ENCODE data around the gene MKX. TPM values are rescaled to one million over a fixed set of nuclear protein-coding genes. Genes with fewer than 3 reads are reported as not detected.
A peak's percentile ranks its signal among the peaks of the same experiment; 100 is the strongest.

The MKX gene
- total RNA-seq, 1 experiment from 2014 or later: 27.5 TPM

DNA sequence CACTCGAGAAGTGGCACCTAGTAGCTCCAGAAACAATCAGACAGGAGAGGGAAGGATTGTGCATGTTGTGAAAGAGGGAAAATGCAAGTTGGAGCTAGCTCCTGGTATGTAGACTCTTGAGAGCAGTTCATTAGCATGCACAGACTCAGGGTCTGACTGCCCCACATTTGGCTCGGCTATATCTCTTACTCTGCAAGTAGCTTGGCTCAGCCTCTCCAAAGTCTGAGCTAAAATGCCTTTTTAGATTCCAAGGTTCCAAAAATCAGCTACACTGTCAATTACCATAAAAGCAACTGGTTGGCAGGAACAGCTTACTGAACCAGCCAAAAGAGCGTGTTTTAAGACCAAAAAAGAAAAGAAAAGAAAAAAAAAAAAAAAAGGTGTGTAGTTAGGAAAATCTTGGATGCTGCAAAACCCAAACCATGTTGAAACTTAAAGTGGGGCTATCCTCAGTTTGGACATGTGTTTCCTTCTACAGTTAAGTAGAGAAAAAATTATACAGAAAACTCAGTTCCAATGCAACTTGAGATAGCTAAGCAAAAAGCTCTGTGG, 65.5 kb downstream of the MKX start:
- Histone ChIP-seq H3K4me2 (ENCODE audit: low read length) (no peak overlapping the region), H4K20me1 (ENCODE audit: insufficient read depth) (no peaks in the 10 kb centered on the region), H3K9me2 (ENCODE audit: insufficient read depth) (no peaks in the 10 kb centered on the region), H3K9ac (ENCODE audit: low read length) (no peak overlapping the region), H3K27me3 (ENCODE audit: insufficient read depth, low read length) (no peaks in the 10 kb centered on the region), H3K27ac (ENCODE audit: low read depth, low read length) (no peak overlapping the region), H3K4me1 (ENCODE audit: control insufficient read depth in 1 of 2, insufficient read depth in 2 of 2, low read length in 2 of 2) (no peaks in the 10 kb centered on the region), H3K36me3 (ENCODE audit: control insufficient read depth in 1 of 2, insufficient read depth in 2 of 2, low read length in 2 of 2) (no peaks in the 10 kb centered on the region), H2AFZ (ENCODE audit: low read depth, low read length, poor library complexity, severe bottlenecking) (peak overlapping the region; percentile 65), H3K9me3 (ENCODE audit: control insufficient read depth in 1 of 2, insufficient read depth in 1 of 2, low read depth in 1 of 2, low read length in 2 of 2) (no peaks in the 10 kb centered on the region), H3K4me3 (replicated peaks in 1 of 2; ENCODE audit: low read depth in 1 of 2, low read length in 2 of 2) (no peak overlapping the region), H3K79me2 (ENCODE audit: insufficient read depth, low read length) (no peaks in the 10 kb centered on the region)
- ChIA-PET RAD21 (ENCODE audit: low non-redundant PET in 1 of 2, low total read pairs in 2 of 2, uncharacterized antibody in 2 of 2, unreplicated experiment in 2 of 2) (interaction anchor here in 1 of 2 experiments (0.5 kb wide), 1 partner anchor 62 kb away, joined by 3 read pairs; no protein-coding TSS in a partner anchor), POLR2A (no interaction called here), CTCF (interaction anchor here (0.6 kb wide), 1 partner anchor 11 kb away, joined by 3 read pairs; no protein-coding TSS in a partner anchor)
- ATAC-seq (no peak), DNase-seq (ENCODE audit: low read depth, low spot score) (no peak)
- BruUV-seq (replicated peaks): no TSS peak
- intact Hi-C loops (cut with micrococcal nuclease): no loop called here
- TF ChIP-seq TCF7L2 (IDR thresholded peaks at IDR 0.05; ENCODE audit: borderline replicate concordance, extremely low read depth, insufficient read depth, insufficient read length) (no peak), POLR2AphosphoS5 (IDR thresholded peaks at IDR 0.05; ENCODE audit: low read depth, low read length) (no peak), CTCF (IDR thresholded peaks at IDR 0.05 in 2 of 3, conservative IDR thresholded peaks at IDR 0.05 in 1 of 3; ENCODE audit: borderline replicate concordance in 1 of 3, insufficient read depth in 1 of 3, low read depth in 2 of 3, low read length in 2 of 3) (no peak), YY1 (IDR thresholded peaks at IDR 0.05; ENCODE audit: extremely low read depth, insufficient replicate concordance, low read depth, low read length) (no peak)

- Histone ChIP-seq H3K4me1 (ENCODE audit: control insufficient read depth in 1 of 2, insufficient read depth in 2 of 2, low read length in 2 of 2) (no peaks in the 10 kb centered on the region), H3K27me3 (ENCODE audit: insufficient read depth, low read length) (no peaks in the 10 kb centered on the region), H3K79me2 (ENCODE audit: insufficient read depth, low read length) (no peaks in the 10 kb centered on the region), H3K9me2 (ENCODE audit: insufficient read depth) (no peaks in the 10 kb centered on the region), H3K9ac (ENCODE audit: low read length) (no peak overlapping the region), H4K20me1 (ENCODE audit: insufficient read depth) (no peaks in the 10 kb centered on the region), H3K27ac (ENCODE audit: low read depth, low read length) (no peak overlapping the region), H3K4me3 (replicated peaks in 1 of 2; ENCODE audit: low read depth in 1 of 2, low read length in 2 of 2) (no peak overlapping the region), H2AFZ (ENCODE audit: low read depth, low read length, poor library complexity, severe bottlenecking) (no peak overlapping the region), H3K9me3 (ENCODE audit: control insufficient read depth in 1 of 2, insufficient read depth in 1 of 2, low read depth in 1 of 2, low read length in 2 of 2) (no peaks in the 10 kb centered on the region), H3K4me2 (ENCODE audit: low read length) (no peak overlapping the region), H3K36me3 (ENCODE audit: control insufficient read depth in 1 of 2, insufficient read depth in 2 of 2, low read length in 2 of 2) (no peaks in the 10 kb centered on the region; a peak in 1 of 4 replicates)
- BruUV-seq (replicated peaks): no TSS peak
- ChIA-PET POLR2A (interaction anchor here (0.6 kb wide), 1 partner anchor 20 kb away, joined by 3 read pairs; no protein-coding TSS in a partner anchor), CTCF (no interaction called here), RAD21 (ENCODE audit: low non-redundant PET in 1 of 2, low total read pairs in 2 of 2, uncharacterized antibody in 2 of 2, unreplicated experiment in 2 of 2) (no interaction called here)
- ATAC-seq: no peak
- intact Hi-C loops (cut with micrococcal nuclease): no loop called here
- no peak for DNase-seq (ENCODE audit: low read depth, low spot score)
- no peak for TF ChIP-seq YY1 (IDR thresholded peaks at IDR 0.05; ENCODE audit: extremely low read depth, insufficient replicate concordance, low read depth, low read length)
- TF ChIP-seq ZBTB33 (IDR thresholded peaks at IDR 0.05; ENCODE audit: extremely low read depth, insufficient replicate concordance, low read length): no peak
- no peak for TF ChIP-seq FOSL1 (IDR thresholded peaks at IDR 0.05; ENCODE audit: low read depth)
- no peak for TF ChIP-seq SRF (IDR thresholded peaks at IDR 0.05; ENCODE audit: low read depth)
- TF ChIP-seq CTCF (IDR thresholded peaks at IDR 0.05 in 2 of 3, conservative IDR thresholded peaks at IDR 0.05 in 1 of 3; ENCODE audit: borderline replicate concordance in 1 of 3, insufficient read depth in 1 of 3, low read depth in 2 of 3, low read length in 2 of 3): no peak
- TF ChIP-seq ZNF274 (IDR thresholded peaks at IDR 0.05; ENCODE audit: low read depth, low read length): no peak
- TF ChIP-seq JUND (IDR thresholded peaks at IDR 0.05): no peak
Measured at GRCh38 chr10:27679369-27679912, 66.2 kb downstream of the MKX start.
